HG02970 (cell line): ENCODE data around the gene SLC9A1.

Experiments
- ATAC-seq: cut with Tn5 transposase; IDR thresholded peaks from one replicate; pipeline ENCODE4 v1.9.1; 2021; ENCODE audit warnings: mild to moderate bottlenecking, moderate library complexity, moderate number of reproducible peaks; ENCODE audit not compliant: unreplicated experiment, low FRiP score

SLC9A1 gene

GRCh38 chr1:27152004-27152828 is 2.7 kb downstream of the SLC9A1 start:
- no peak for ATAC-seq

- ATAC-seq = no peak
Measured at GRCh38 chr1:27150641-27151040, 4.3 kb downstream of the SLC9A1 start.

- ATAC-seq = no peak
Measured at GRCh38 chr1:27150183-27150582, 4.7 kb downstream of the SLC9A1 start.

- ATAC-seq = no peak
Measured at GRCh38 chr1:27149762-27150113, 5.2 kb downstream of the SLC9A1 start.

- no peak for ATAC-seq
Measured at GRCh38 chr1:27149084-27149761, 5.7 kb downstream of the SLC9A1 start.

- no peak for ATAC-seq
Measured at GRCh38 chr1:27148591-27148990, 6.3 kb downstream of the SLC9A1 start.

GRCh38 chr1:27147842-27148518 is 6.9 kb downstream of the SLC9A1 start:
- ATAC-seq = no peak

GRCh38 chr1:27145934-27146354 is 9.0 kb downstream of the SLC9A1 start:
- no peak for ATAC-seq

- no peak for ATAC-seq
Measured at GRCh38 chr1:27144920-27145661, 9.8 kb downstream of the SLC9A1 start.

- no peak for ATAC-seq
Measured at GRCh38 chr1:27144049-27144748, 10.7 kb downstream of the SLC9A1 start.

GRCh38 chr1:27143401-27143800 is 11.5 kb downstream of the SLC9A1 start:
- ATAC-seq = no peak

- no peak for ATAC-seq
Measured at GRCh38 chr1:27142464-27142863, 12.5 kb downstream of the SLC9A1 start.

GRCh38 chr1:27141266-27142003 is 13.5 kb downstream of the SLC9A1 start:
- no peak for ATAC-seq

- no peak for ATAC-seq
Measured at GRCh38 chr1:27139980-27140379, 14.9 kb downstream of the SLC9A1 start.

GRCh38 chr1:27138927-27139326 is 16.0 kb downstream of the SLC9A1 start:
- ATAC-seq = no peak

- no peak for ATAC-seq
Measured at GRCh38 chr1:27138368-27138767, 16.6 kb downstream of the SLC9A1 start.

GRCh38 chr1:27137544-27138075 is 17.3 kb downstream of the SLC9A1 start:
- no peak for ATAC-seq

- ATAC-seq = no peak
Measured at GRCh38 chr1:27136998-27137542, 17.9 kb downstream of the SLC9A1 start.

- ATAC-seq = no peak
Measured at GRCh38 chr1:27136236-27136551, 18.7 kb downstream of the SLC9A1 start.
